GM23338 (cell line): ENCODE measurements around the gene STPG4. TPM values are rescaled to one million over a fixed set of nuclear protein-coding genes. Genes with fewer than 3 reads are reported as not detected.

Experiments used
- ATAC-seq: fragments of 200-7000 bp; cut with Tn5 transposase; 3 replicates; pipeline ENCODE4 v1.9.1; 2020
- DNase-seq: peaks from one replicate; pipeline ENCODE4 v3.0.0-alpha.2; 2015; ENCODE audit warnings: low spot score
- H2AFZ ChIP-seq: fragments of 200-600 bp; sonication (generic); 2 replicates; pipeline ENCODE4 v1.8.0; 2016; ENCODE audit warnings: antibody characterized with exemption, mild to moderate bottlenecking, moderate library complexity
- H3F3A ChIP-seq: fragments of 200-600 bp; sonication (generic); replicated peaks from 2 replicates; pipeline ENCODE4 v1.8.0; 2017; ENCODE audit warnings: antibody characterized with exemption, mixed run types, low read depth
- H3K27ac ChIP-seq: fragments of 200-600 bp; sonication (generic); 2 replicates; pipeline ENCODE4 v1.6.1; 2016; ENCODE audit warnings: low read depth
- H3K27me3 ChIP-seq: fragments of 200-600 bp; sonication (generic); 2 replicates; pipeline ENCODE4 v1.8.0; 2016; ENCODE audit warnings: mild to moderate bottlenecking, mixed run types, moderate library complexity; ENCODE audit not compliant: insufficient read depth
- H3K36me3 ChIP-seq: fragments of 200-600 bp; sonication (generic); 2 replicates; pipeline ENCODE4 v1.8.0; 2016; ENCODE audit warnings: mild to moderate bottlenecking; ENCODE audit not compliant: insufficient read depth
- H3K4me1 ChIP-seq: fragments of 200-600 bp; sonication (generic); 2 replicates; pipeline ENCODE4 v1.8.0; 2016; ENCODE audit warnings: mild to moderate bottlenecking, moderate library complexity; ENCODE audit not compliant: insufficient read depth
- H3K4me2 ChIP-seq: fragments of 200-600 bp; sonication (generic); 2 replicates; pipeline ENCODE4 v1.7.1; 2017; ENCODE audit warnings: mixed run types
- H3K4me3 ChIP-seq: fragments of 200-600 bp; sonication (generic); 2 replicates; pipeline ENCODE4 v1.6.1; 2016; ENCODE audit warnings: mixed run types
- H3K79me2 ChIP-seq: fragments of 200-600 bp; sonication (generic); replicated peaks from 2 replicates; pipeline ENCODE4 v1.8.0; 2017; ENCODE audit warnings: mild to moderate bottlenecking; ENCODE audit not compliant: insufficient read depth
- H3K9me2 ChIP-seq: fragments of 200-600 bp; sonication (generic); 2 replicates; pipeline ENCODE4 v1.8.0; 2017; ENCODE audit not compliant: insufficient read depth
- H4K20me1 ChIP-seq: fragments of 200-600 bp; sonication (generic); replicated peaks from 2 replicates; pipeline ENCODE4 v1.8.0; 2017; ENCODE audit warnings: mild to moderate bottlenecking; ENCODE audit not compliant: insufficient read depth
- H3K27ac Mint-ChIP-seq: 2 replicates; pipeline ENCODE4 v1.8.0; 2020; ENCODE audit warnings: inconsistent platforms, mild to moderate bottlenecking, moderate library complexity, mixed read lengths
- H3K27me3 Mint-ChIP-seq: 3 replicates; pipeline ENCODE4 v1.8.0; 2022; ENCODE audit warnings: low read depth, mild to moderate bottlenecking, moderate library complexity, mixed read lengths, inconsistent platforms; ENCODE audit not compliant: insufficient read depth, poor library complexity
- H3K36me3 Mint-ChIP-seq: 3 replicates; pipeline ENCODE4 v1.8.0; 2021; ENCODE audit warnings: low read depth, mild to moderate bottlenecking, inconsistent platforms, moderate library complexity, mixed read lengths
- H3K4me1 Mint-ChIP-seq: 3 replicates; pipeline ENCODE4 v1.8.0; 2020; ENCODE audit warnings: mild to moderate bottlenecking, inconsistent platforms, mixed read lengths
- H3K4me3 Mint-ChIP-seq: 3 replicates; pipeline ENCODE4 v1.8.0; 2021; ENCODE audit warnings: moderate library complexity, mild to moderate bottlenecking, inconsistent platforms, mixed read lengths
- H3K9me3 Mint-ChIP-seq: 3 replicates; pipeline ENCODE4 v1.8.0; 2020; ENCODE audit warnings: moderate library complexity, mild to moderate bottlenecking, inconsistent platforms, mixed read lengths
- CTCF ChIP-seq, 2 experiments: fragments of 200-600 bp in 1 of 2; sonication (generic) in 1 of 2; conservative IDR thresholded peaks; 2 replicates each; pipeline versions ENCODE4 v1.5.1 to v1.6.1; 2016 to 2017; ENCODE audit warnings: antibody characterized with exemption in 2 of 2, low read depth in 2 of 2, mild to moderate bottlenecking in 2 of 2, moderate library complexity in 1 of 2
- EZH2 ChIP-seq: fragments of 200-600 bp; sonication (generic); IDR thresholded peaks from one replicate; pipeline ENCODE4 v1.8.0; 2017; ENCODE audit warnings: antibody characterized with exemption, mild to moderate bottlenecking, low read depth; ENCODE audit not compliant: unreplicated experiment
- EZH2phosphoT487 ChIP-seq: fragments of 200-600 bp; sonication (generic); IDR thresholded peaks from one replicate; pipeline ENCODE4 v1.8.1; 2018; ENCODE audit warnings: antibody characterized with exemption; ENCODE audit not compliant: unreplicated experiment
- JUNB ChIP-seq: IDR thresholded peaks from one replicate; pipeline ENCODE4 v1.6.1; 2016; ENCODE audit warnings: antibody characterized with exemption; ENCODE audit not compliant: unreplicated experiment
- NANOG ChIP-seq: IDR thresholded peaks from 2 replicates; pipeline ENCODE4 v1.6.1; 2016; ENCODE audit warnings: antibody characterized with exemption, borderline replicate concordance
- POLR2AphosphoS5 ChIP-seq: IDR thresholded peaks from 2 replicates; pipeline ENCODE4 v1.6.1; 2016; ENCODE audit warnings: antibody characterized with exemption, low read depth
- REST ChIP-seq: IDR thresholded peaks from one replicate; pipeline ENCODE4 v1.6.1; 2018; ENCODE audit warnings: antibody characterized with exemption; ENCODE audit not compliant: unreplicated experiment
- STAT1 ChIP-seq: IDR thresholded peaks from one replicate; pipeline ENCODE4 v1.6.1; 2016; ENCODE audit warnings: antibody characterized with exemption; ENCODE audit not compliant: unreplicated experiment
- ZNF114 ChIP-seq: fragments of 250-450 bp; sonication (Bioruptor Pico); IDR thresholded peaks from 2 replicates; pipeline ENCODE4 v1.5.0; 2020; ENCODE audit warnings: mild to moderate bottlenecking, moderate library complexity
- ZNF331 ChIP-seq: fragments of 250-450 bp; sonication (Bioruptor Pico); IDR thresholded peaks from 2 replicates; pipeline ENCODE4 v1.5.0; 2020; ENCODE audit warnings: low read depth, mild to moderate bottlenecking, moderate library complexity
- polyA plus RNA-seq: library from polyadenylated mRNA; unstranded; fragments of >200 nt; fragmentation: Nextera tagmentation; extraction: Ambion mirVana; gene quantifications from 2 replicates; pipeline ENCODE4 v1.2.1, GENCODE V29; 2016
- total RNA-seq: library from RNA; depleted of rRNA; stranded (reverse); fragments of >200 nt; shearing (Covaris generic); gene quantifications from 2 replicates; pipeline ENCODE4 v1.2.3, GENCODE V29; 2014

Gene STPG4
- total and polyA plus RNA-seq, 2 experiments from 2014 or later: 0.28 TPM; not detected in 1

- Histone ChIP-seq H4K20me1 (no peaks in the 10 kb centered on the region), H3K27ac (no peak overlapping the region), H3F3A (no peaks in the 10 kb centered on the region), H3K9me2 (no peaks in the 10 kb centered on the region; the same call in 1 of the 2 replicates), H3K4me3 (no peak overlapping the region), H3K79me2 (no peaks in the 10 kb centered on the region), H3K4me2 (no peak overlapping the region), H2AFZ (no peak overlapping the region), H3K27me3 (no peaks in the 10 kb centered on the region), H3K4me1 (no peaks in the 10 kb centered on the region), H3K36me3 (no peaks in the 10 kb centered on the region)
- no peak overlapping the region for H3K4me3 Mint-ChIP-seq
- TF ChIP-seq ZNF331 (CRISPR knock-in tag) (no peak), STAT1 (no peak), POLR2AphosphoS5 (no peak), EZH2phosphoT487 (no peak), ZNF114 (no peak), REST (no peak), JUNB (no peak)
- DNase-seq (no peak), ATAC-seq (no peak)
- H3K36me3 Mint-ChIP-seq: no peaks in the 10 kb centered on the region
- H3K27me3 Mint-ChIP-seq: no peaks in the 10 kb centered on the region
- no peaks in the 10 kb centered on the region for H3K4me1 Mint-ChIP-seq
- no peak overlapping the region for H3K27ac Mint-ChIP-seq
- H3K9me3 Mint-ChIP-seq: no peaks in the 10 kb centered on the region
These were observed 42.3 kb downstream of the STPG4 start for GRCh38 chr2:47112665-47113435.

- no peaks in the 10 kb centered on the region; the same call in 2 of the 3 replicates for H3K4me1 Mint-ChIP-seq
- H3K4me3 Mint-ChIP-seq: no peak overlapping the region
- no peaks in the 10 kb centered on the region for H3F3A ChIP-seq
- H3K27ac ChIP-seq: no peak overlapping the region
- no peaks in the 10 kb centered on the region for H3K27me3 ChIP-seq
- no peaks in the 10 kb centered on the region for H3K9me3 Mint-ChIP-seq
- H2AFZ ChIP-seq: no peak overlapping the region
- H3K4me3 ChIP-seq: no peak overlapping the region
- no peaks in the 10 kb centered on the region for H4K20me1 ChIP-seq
- no peak for DNase-seq
- H3K4me1 ChIP-seq: no peaks in the 10 kb centered on the region
- no peaks in the 10 kb centered on the region for H3K27me3 Mint-ChIP-seq
- no peaks in the 10 kb centered on the region; the same call in 1 of the 2 replicates for H3K9me2 ChIP-seq
- no peak overlapping the region for H3K4me2 ChIP-seq
- H3K79me2 ChIP-seq: no peaks in the 10 kb centered on the region
- no peaks in the 10 kb centered on the region for H3K36me3 ChIP-seq
- ATAC-seq: no peak
- H3K36me3 Mint-ChIP-seq: no peaks in the 10 kb centered on the region
- H3K27ac Mint-ChIP-seq: no peak overlapping the region
- TF ChIP-seq STAT1 (no peak), EZH2 (no peak), JUNB (no peak), CTCF (conservative IDR thresholded peaks at IDR 0.05; ENCODE audit: low read depth in 2 of 2) (no peak), REST (no peak), ZNF331 (CRISPR knock-in tag) (no peak), NANOG (no peak), POLR2AphosphoS5 (no peak)
These were observed 45.4 kb downstream of the STPG4 start for GRCh38 chr2:47109680-47110079.
